ENCODE results near the gene LRG1.

LRG1 gene

DNA sequence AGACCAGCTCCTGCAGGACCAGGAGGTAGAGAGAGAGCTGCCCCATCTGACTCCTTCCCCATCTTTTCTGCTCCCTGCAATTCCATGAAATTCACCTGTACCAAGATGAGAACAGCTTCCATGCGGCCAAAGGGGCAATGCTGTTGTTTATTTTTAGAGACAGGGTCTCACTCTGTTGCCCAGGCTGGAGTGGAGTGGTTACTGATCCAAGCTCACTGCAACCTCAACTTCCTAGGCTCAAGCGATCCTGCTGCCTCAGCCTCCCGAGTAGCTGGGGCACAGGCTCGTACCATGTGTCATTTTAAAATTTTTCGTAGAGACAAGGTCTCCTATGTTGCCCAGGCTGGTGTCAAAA, 18.0 kb downstream of the LRG1 start:
- Histone ChIP-seq H3K9ac (ENCODE audit: low read length) (no peak overlapping the region), H2AFZ (ENCODE audit: low read depth, low read length, severe bottlenecking) (no peak overlapping the region), H3K9me2 (replicated peaks; ENCODE audit: insufficient read depth, low read length) (no peaks in the 10 kb centered on the region), H3F3A (ENCODE audit: insufficient read depth) (no peaks in the 10 kb centered on the region), H3K4me2 (ENCODE audit: low read depth, low read length, poor library complexity, severe bottlenecking) (no peak overlapping the region), H3K27ac (ENCODE audit: low read depth, low read length) (no peak overlapping the region), H4K20me1 (ENCODE audit: low read depth, low read length) (no peaks in the 10 kb centered on the region), H3K36me3 (ENCODE audit: low read length) (no peaks in the 10 kb centered on the region), H3K79me2 (ENCODE audit: insufficient read depth, low read length) (no peaks in the 10 kb centered on the region), H3K4me3 (ENCODE audit: insufficient read depth, low read length, poor library complexity, severe bottlenecking) (no peak overlapping the region), H3K9me3 (ENCODE audit: insufficient read depth, low read length) (no peaks in the 10 kb centered on the region), H3K27me3 (ENCODE audit: low read length) (no peaks in the 10 kb centered on the region)
- no peak for TF ChIP-seq EZH2phosphoT487 (conservative IDR thresholded peaks at IDR 0.05; ENCODE audit: low read length)
- no peak for TF ChIP-seq CTCF (IDR thresholded peaks at IDR 0.05; ENCODE audit: insufficient read depth, low read length, poor library complexity, severe bottlenecking)

- no peaks in the 10 kb centered on the region for H3K9me2 ChIP-seq (replicated peaks; ENCODE audit: insufficient read depth, low read length)
- no peak overlapping the region for H3K27ac ChIP-seq (ENCODE audit: low read depth, low read length)
- H3K27me3 ChIP-seq (ENCODE audit: low read length), result no peaks in the 10 kb centered on the region
- H4K20me1 ChIP-seq (ENCODE audit: low read depth, low read length), result no peaks in the 10 kb centered on the region
- H3K4me2 ChIP-seq (ENCODE audit: low read depth, low read length, poor library complexity, severe bottlenecking), result no peak overlapping the region
- TF ChIP-seq CTCF (IDR thresholded peaks at IDR 0.05; ENCODE audit: insufficient read depth, low read length, poor library complexity, severe bottlenecking), result no peak
- no peak for TF ChIP-seq EZH2phosphoT487 (conservative IDR thresholded peaks at IDR 0.05; ENCODE audit: low read length)
- no peaks in the 10 kb centered on the region for H3K36me3 ChIP-seq (ENCODE audit: low read length)
- H3K9ac ChIP-seq (ENCODE audit: low read length), result no peak overlapping the region
- no peak overlapping the region for H2AFZ ChIP-seq (ENCODE audit: low read depth, low read length, severe bottlenecking)
- H3K9me3 ChIP-seq (ENCODE audit: insufficient read depth, low read length), result no peaks in the 10 kb centered on the region
- H3K4me3 ChIP-seq (ENCODE audit: insufficient read depth, low read length, poor library complexity, severe bottlenecking), result no peak overlapping the region
- H3F3A ChIP-seq (ENCODE audit: insufficient read depth), result no peaks in the 10 kb centered on the region
- no peaks in the 10 kb centered on the region for H3K79me2 ChIP-seq (ENCODE audit: insufficient read depth, low read length)
Measured at GRCh38 chr19:4521170-4521887, 18.5 kb downstream of the LRG1 start.

- Histone ChIP-seq H3K4me3 (ENCODE audit: insufficient read depth, low read length, poor library complexity, severe bottlenecking) (no peak overlapping the region), H3K36me3 (ENCODE audit: low read length) (no peaks in the 10 kb centered on the region), H3K79me2 (ENCODE audit: insufficient read depth, low read length) (no peaks in the 10 kb centered on the region), H3K27me3 (ENCODE audit: low read length) (no peaks in the 10 kb centered on the region), H3K9me2 (replicated peaks; ENCODE audit: insufficient read depth, low read length) (no peaks in the 10 kb centered on the region), H3K4me2 (ENCODE audit: low read depth, low read length, poor library complexity, severe bottlenecking) (no peak overlapping the region), H3K9ac (ENCODE audit: low read length) (no peak overlapping the region), H4K20me1 (ENCODE audit: low read depth, low read length) (no peaks in the 10 kb centered on the region), H2AFZ (ENCODE audit: low read depth, low read length, severe bottlenecking) (no peak overlapping the region), H3F3A (ENCODE audit: insufficient read depth) (no peaks in the 10 kb centered on the region), H3K9me3 (ENCODE audit: insufficient read depth, low read length) (no peaks in the 10 kb centered on the region), H3K27ac (ENCODE audit: low read depth, low read length) (no peak overlapping the region)
- no peak for TF ChIP-seq EZH2phosphoT487 (conservative IDR thresholded peaks at IDR 0.05; ENCODE audit: low read length)
- no peak for TF ChIP-seq CTCF (IDR thresholded peaks at IDR 0.05; ENCODE audit: insufficient read depth, low read length, poor library complexity, severe bottlenecking)
Measured at GRCh38 chr19:4519521-4520277, 20.1 kb downstream of the LRG1 start.
